Right lobe of liver (tissue), 6 donors: ENCODE data around the gene STK11IP. TPM values are rescaled to one million over a fixed set of nuclear protein-coding genes. Genes with fewer than 3 reads are reported as not detected.

Experiments
- ATAC-seq, 4 donors: fragments of 200-7000 bp; cut with Tn5 transposase; one replicate each; pipeline ENCODE4 v1.9.1; 2020; ENCODE audit warnings: mild to moderate bottlenecking in 4 of 4, moderate library complexity in 4 of 4
- DNase-seq, 3 donors: peaks; one replicate each; pipeline ENCODE4 v3.0.0-alpha.2; 2020
- H3K27ac ChIP-seq, 3 donors: fragments of 200-600 bp; one replicate each; pipeline ENCODE4 v1.8.0; 2022
- H3K27me3 ChIP-seq, 2 donors: fragments of 200-600 bp; one replicate each; pipeline ENCODE4 v1.8.0; 2022
- H3K36me3 ChIP-seq, 4 donors: fragments of 200-600 bp; sonication (generic) in 1 of 4; one replicate each; pipeline versions ENCODE4 v1.5.1 to v1.8.0; 2017 to 2022; ENCODE audit warnings: control low read depth in 1 of 4
- H3K4me1 ChIP-seq, 4 donors: fragments of 200-600 bp; sonication (generic) in 1 of 4; one replicate each; pipeline versions ENCODE4 v1.5.1 to v1.8.0; 2017 to 2022; ENCODE audit warnings: control low read depth in 1 of 4
- H3K4me3 ChIP-seq, 3 donors: fragments of 200-600 bp; one replicate each; pipeline ENCODE4 v1.8.0; 2022
- H3K9me3 ChIP-seq, 4 donors: fragments of 200-600 bp; sonication (generic) in 1 of 4; one replicate each; pipeline versions ENCODE4 v1.5.1 to v1.8.0; 2017 to 2022; ENCODE audit warnings: control low read depth in 1 of 4
- POLR2A ChIP-seq: fragments of 450-650 bp; IDR thresholded peaks from one replicate; pipeline ENCODE4 v1.6.1; 2017; ENCODE audit warnings: antibody characterized with exemption, mild to moderate bottlenecking
- WGBS: methylation state at CpG from one replicate; pipeline ENCODE4 v1.1.6; 2018; ENCODE audit warnings: low coverage, low lambda C conversion rate; ENCODE audit not compliant: insufficient coverage; ENCODE audit errors: missing lambda C conversion rate; 5-methylcytosine and 5-hydroxymethylcytosine counted together
- intact Hi-C, 2 donors: fragments of 100-400 bp; cut with DNase I; formaldehyde crosslinking; loops; one replicate each; pipeline versions ENCODE4 v1.11.2 to v1.14.1; 2022
- total RNA-seq, 6 experiments: library from RNA; depleted of rRNA in 2 of 6; stranded (reverse); fragments of >200 nt in 2 of 6; fragmentation: NEBNext Ultra II Directional in 3 of 6; extraction: Animal tissue kit (Norgen Biotek cat#: 25700) in 3 of 6; gene quantifications; one replicate each; pipeline versions ENCODE4 v1.1.0 to v1.2.4, GENCODE V29; 2016 to 2023
- TF ChIP-seq, protein P1 (sequence below), 4 donors: fragments of 200-600 bp in 3 of 4; fragments of 450-650 bp in 1 of 4; IDR thresholded peaks; one replicate each; pipeline versions ENCODE4 v1.5.1 to v1.8.0; 2016 to 2022; ENCODE audit warnings: antibody characterized with exemption in 4 of 4, mild to moderate bottlenecking in 2 of 4
- donor health status: DM: no; HTN: yes; CAD: no.
- donor health status: DM: no; HTN: no; CAD: no.
- donor health status: DM: no; HTN: no; CAD: no.
- donor health status: DM: no; HTN: yes; CAD: no.
- donor health status: DM: no; HTN: yes; CAD: no.

STK11IP gene
- total RNA-seq, 6 experiments from 2014 or later, result 3.6 to 10.8 (median 6.6) TPM

DNA sequence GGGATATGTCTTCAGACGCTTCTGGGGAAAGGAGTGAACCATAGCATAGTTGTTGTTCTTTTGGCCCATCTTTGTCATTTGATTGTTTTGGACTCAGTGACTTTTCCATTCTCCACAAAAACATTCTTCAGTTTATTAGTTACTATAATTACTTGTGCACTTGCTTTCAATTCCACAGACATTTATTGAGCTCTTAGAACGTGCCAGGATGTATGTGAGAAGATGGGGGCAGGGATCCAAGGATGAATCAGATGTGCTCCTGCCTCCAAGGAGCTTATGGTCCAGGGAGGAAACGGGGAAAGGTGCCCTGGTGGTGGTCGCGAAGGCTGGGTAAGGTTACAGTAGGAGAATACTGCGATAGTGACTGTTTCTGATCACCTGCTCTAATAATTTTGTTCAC, 22.9 kb downstream of the STK11IP start:
- WGBS, result 81% methylated on average over 6 of the region's 6 CpGs
- TF ChIP-seq, protein P1, sequence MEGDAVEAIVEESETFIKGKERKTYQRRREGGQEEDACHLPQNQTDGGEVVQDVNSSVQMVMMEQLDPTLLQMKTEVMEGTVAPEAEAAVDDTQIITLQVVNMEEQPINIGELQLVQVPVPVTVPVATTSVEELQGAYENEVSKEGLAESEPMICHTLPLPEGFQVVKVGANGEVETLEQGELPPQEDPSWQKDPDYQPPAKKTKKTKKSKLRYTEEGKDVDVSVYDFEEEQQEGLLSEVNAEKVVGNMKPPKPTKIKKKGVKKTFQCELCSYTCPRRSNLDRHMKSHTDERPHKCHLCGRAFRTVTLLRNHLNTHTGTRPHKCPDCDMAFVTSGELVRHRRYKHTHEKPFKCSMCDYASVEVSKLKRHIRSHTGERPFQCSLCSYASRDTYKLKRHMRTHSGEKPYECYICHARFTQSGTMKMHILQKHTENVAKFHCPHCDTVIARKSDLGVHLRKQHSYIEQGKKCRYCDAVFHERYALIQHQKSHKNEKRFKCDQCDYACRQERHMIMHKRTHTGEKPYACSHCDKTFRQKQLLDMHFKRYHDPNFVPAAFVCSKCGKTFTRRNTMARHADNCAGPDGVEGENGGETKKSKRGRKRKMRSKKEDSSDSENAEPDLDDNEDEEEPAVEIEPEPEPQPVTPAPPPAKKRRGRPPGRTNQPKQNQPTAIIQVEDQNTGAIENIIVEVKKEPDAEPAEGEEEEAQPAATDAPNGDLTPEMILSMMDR (IDR thresholded peaks at IDR 0.05), result no peak
- no peak for TF ChIP-seq POLR2A

DNA sequence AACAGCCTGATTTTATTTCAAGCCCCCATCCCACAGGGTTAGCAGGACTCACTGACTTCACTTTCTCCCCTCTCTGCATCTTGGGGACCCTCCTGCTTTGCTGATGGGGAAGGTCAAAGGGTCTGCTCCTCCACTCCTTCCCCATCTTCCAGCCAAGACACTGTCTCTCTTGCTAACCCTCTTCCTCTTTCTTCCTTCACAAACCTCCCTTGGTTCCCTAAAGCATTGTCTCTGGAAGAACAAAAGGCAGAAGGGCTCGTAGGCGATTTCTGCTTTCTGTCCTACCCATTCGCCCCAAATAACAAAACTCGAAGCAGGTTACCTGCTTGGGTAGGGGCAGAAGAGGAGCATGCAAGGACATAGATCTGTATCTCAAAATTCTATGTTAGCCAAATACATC, 24.3 kb downstream of the STK11IP start:
- H3K4me3 ChIP-seq, result no peak overlapping the region
- intact Hi-C loops, result no loop called here
- 56% methylated on average over 4 of the region's 4 CpGs for WGBS

More for the DNA sequence above, 22.9 kb downstream of the STK11IP start:
- H3K27me3 ChIP-seq, result no peaks in the 10 kb centered on the region
- intact Hi-C loops, result no loop called here
- H3K4me1 ChIP-seq, result no peaks in the 10 kb centered on the region
- no peak for DNase-seq
- no peak overlapping the region for H3K4me3 ChIP-seq
- H3K9me3 ChIP-seq, result no peaks in the 10 kb centered on the region
- no peak for ATAC-seq
- H3K27ac ChIP-seq, result no peak overlapping the region
- no peaks in the 10 kb centered on the region for H3K36me3 ChIP-seq

DNA sequence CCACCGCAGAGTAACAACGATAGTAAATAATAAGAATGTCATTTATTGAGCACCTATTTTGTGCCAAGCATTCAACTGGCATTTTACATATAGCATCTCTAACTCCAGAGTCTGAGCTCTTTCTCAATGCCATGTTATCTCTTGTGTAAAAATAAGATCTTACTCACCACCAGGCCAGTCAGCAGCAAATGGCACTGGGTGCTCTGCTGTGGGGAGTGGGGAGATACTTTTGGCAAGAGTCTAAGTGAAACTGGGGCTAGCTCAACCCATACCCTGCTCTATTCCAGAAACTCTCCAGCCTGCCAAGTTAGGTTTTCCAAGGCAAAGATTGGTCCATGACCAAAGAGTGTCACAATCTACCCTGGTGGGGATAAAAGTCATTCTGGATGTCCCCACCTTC, 24.8 kb downstream of the STK11IP start:
- WGBS, result no CpG with 5 or more reads among the region's 2 CpGs
- no peak for ATAC-seq
- H3K4me1 ChIP-seq, result no peaks in the 10 kb centered on the region
- H3K9me3 ChIP-seq, result no peaks in the 10 kb centered on the region
- no peak overlapping the region for H3K4me3 ChIP-seq
- intact Hi-C loops, result no loop called here
- no peaks in the 10 kb centered on the region for H3K27me3 ChIP-seq
- TF ChIP-seq, protein P1 (IDR thresholded peaks at IDR 0.05), result no peak
- TF ChIP-seq POLR2A, result no peak
- DNase-seq, result no peak
- H3K27ac ChIP-seq, result no peak overlapping the region
- no peaks in the 10 kb centered on the region for H3K36me3 ChIP-seq

More for the DNA sequence above, 24.3 kb downstream of the STK11IP start:
- DNase-seq (no peak), ATAC-seq (no peak)
- Histone ChIP-seq H3K36me3 (no peaks in the 10 kb centered on the region), H3K27me3 (no peaks in the 10 kb centered on the region), H3K9me3 (no peaks in the 10 kb centered on the region), H3K27ac (no peak overlapping the region), H3K4me1 (no peaks in the 10 kb centered on the region)
- TF ChIP-seq, protein P1 (IDR thresholded peaks at IDR 0.05), result no peak

DNA sequence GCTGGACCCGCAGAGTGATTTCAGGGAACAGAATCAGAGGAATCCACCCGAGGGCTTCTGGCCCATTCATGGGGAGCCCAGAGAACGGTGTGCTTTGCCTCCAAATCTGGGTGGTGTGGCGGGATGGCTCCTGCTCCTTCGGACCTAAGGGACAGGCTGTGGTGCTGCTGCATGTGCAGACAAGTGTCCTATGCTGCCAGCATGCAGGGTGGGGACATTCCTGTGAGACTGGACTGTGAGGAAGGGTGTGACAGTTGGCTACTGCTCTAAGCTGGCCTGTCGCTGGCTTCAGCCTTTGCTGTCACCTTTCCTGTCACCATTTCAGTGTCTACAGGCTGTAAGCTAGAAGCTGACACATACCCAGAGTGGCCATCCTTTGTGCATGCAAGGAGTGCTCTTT, 26.9 kb downstream of the STK11IP start:
- H3K27me3 ChIP-seq, result peaks cover 0 to 5% of the 10 kb centered on the region in 2 donors
- intact Hi-C loops, result no loop called here
- DNase-seq (no peak), ATAC-seq (no peak)
- no peaks in the 10 kb centered on the region for H3K4me1 ChIP-seq
- H3K27ac ChIP-seq, result no peak overlapping the region
- no peak for TF ChIP-seq POLR2A
- TF ChIP-seq, protein P1 (IDR thresholded peaks at IDR 0.05), result no peak
- H3K9me3 ChIP-seq, result no peaks in the 10 kb centered on the region
- no peak overlapping the region for H3K4me3 ChIP-seq
- no peaks in the 10 kb centered on the region for H3K36me3 ChIP-seq
- WGBS, result 44% methylated on average over 1 of the region's 6 CpGs

DNA sequence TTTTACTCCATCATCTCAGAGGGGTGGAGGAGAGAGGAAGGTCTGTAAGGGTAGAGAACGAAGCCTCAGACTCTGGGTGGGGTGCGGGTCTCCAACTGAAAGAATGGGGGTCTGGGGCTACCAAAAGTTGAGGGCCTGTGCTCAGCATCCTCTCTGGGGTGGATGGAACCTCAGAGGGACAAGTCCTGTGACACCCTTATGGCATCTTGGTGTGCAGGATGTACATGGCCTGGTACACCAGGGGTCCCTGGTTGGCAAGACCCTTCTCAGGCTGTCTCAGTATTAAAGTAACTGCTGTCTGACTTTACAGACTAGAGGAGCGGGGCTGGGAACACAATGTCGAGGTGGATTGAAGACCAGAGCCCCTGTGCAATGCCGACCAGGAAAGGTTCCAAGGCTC, 27.5 kb downstream of the STK11IP start:
- H3K36me3 ChIP-seq, result no peaks in the 10 kb centered on the region
- TF ChIP-seq, protein P1 (IDR thresholded peaks at IDR 0.05), result no peak
- TF ChIP-seq POLR2A, result no peak
- peaks cover 0 to 5% of the 10 kb centered on the region in 2 donors for H3K27me3 ChIP-seq
- H3K4me3 ChIP-seq, result no peak overlapping the region
- intact Hi-C loops, result no loop called here
- H3K9me3 ChIP-seq, result no peaks in the 10 kb centered on the region
- 92% methylated on average over 2 of the region's 5 CpGs for WGBS
- H3K4me1 ChIP-seq, result no peaks in the 10 kb centered on the region
- DNase-seq, result no peak
- no peak for ATAC-seq
- H3K27ac ChIP-seq, result no peak overlapping the region
